Fibroblast of lung (primary cell): ENCODE measurements around the gene CUL3.

Source experiments
- EZH2 ChIP-seq: IDR thresholded peaks from 2 replicates; pipeline ENCODE4 v1.5.1; 2012; ENCODE audit warnings: low read length, control low read depth, mild to moderate bottlenecking; ENCODE audit errors: missing control alignments
- TF ChIP-seq, protein P1 (sequence below), 2 donors: IDR thresholded peaks in 1 of 2; conservative IDR thresholded peaks in 1 of 2; 1 replicate in 1 of 2; 2 replicates in 1 of 2; pipeline ENCODE4 v1.5.1; 2011 to 2012; ENCODE audit warnings: low read length in 2 of 2, control low read depth in 1 of 2, inconsistent platforms in 1 of 2, low read depth in 1 of 2, mild to moderate bottlenecking in 1 of 2

- TF ChIP-seq EZH2: no peak
- TF ChIP-seq, protein P1, sequence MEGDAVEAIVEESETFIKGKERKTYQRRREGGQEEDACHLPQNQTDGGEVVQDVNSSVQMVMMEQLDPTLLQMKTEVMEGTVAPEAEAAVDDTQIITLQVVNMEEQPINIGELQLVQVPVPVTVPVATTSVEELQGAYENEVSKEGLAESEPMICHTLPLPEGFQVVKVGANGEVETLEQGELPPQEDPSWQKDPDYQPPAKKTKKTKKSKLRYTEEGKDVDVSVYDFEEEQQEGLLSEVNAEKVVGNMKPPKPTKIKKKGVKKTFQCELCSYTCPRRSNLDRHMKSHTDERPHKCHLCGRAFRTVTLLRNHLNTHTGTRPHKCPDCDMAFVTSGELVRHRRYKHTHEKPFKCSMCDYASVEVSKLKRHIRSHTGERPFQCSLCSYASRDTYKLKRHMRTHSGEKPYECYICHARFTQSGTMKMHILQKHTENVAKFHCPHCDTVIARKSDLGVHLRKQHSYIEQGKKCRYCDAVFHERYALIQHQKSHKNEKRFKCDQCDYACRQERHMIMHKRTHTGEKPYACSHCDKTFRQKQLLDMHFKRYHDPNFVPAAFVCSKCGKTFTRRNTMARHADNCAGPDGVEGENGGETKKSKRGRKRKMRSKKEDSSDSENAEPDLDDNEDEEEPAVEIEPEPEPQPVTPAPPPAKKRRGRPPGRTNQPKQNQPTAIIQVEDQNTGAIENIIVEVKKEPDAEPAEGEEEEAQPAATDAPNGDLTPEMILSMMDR (conservative IDR thresholded peaks at IDR 0.05 in 1 of 2, IDR thresholded peaks at IDR 0.05 in 1 of 2; ENCODE audit: low read depth in 1 of 2, low read length in 2 of 2): no peak
These were observed 146.4 kb downstream of the CUL3 start for GRCh38 chr2:224438726-224439125.
